UCSD-AML1 (cell line): ENCODE results near the gene USP3.
"Not testable (repeated sequence)": the region's sequence is repeated elsewhere in the genome, so short reads cannot be mapped to it uniquely, and the experiment has no call there.

ENCODE experiments used
- DNase-seq: peaks from one replicate; lab custom pipeline; 2025; ENCODE audit not compliant: unreplicated experiment; lab: John Stamatoyannopoulos, UW

Gene USP3

GRCh38 chr15:63475707-63476106 is 28.7 kb upstream of the USP3 start:
- DNase-seq, result no peak

GRCh38 chr15:63476229-63476632 is 28.2 kb upstream of the USP3 start:
- no peak for DNase-seq

GRCh38 chr15:63478243-63478642 is 26.1 kb upstream of the USP3 start:
- no peak for DNase-seq

DNA sequence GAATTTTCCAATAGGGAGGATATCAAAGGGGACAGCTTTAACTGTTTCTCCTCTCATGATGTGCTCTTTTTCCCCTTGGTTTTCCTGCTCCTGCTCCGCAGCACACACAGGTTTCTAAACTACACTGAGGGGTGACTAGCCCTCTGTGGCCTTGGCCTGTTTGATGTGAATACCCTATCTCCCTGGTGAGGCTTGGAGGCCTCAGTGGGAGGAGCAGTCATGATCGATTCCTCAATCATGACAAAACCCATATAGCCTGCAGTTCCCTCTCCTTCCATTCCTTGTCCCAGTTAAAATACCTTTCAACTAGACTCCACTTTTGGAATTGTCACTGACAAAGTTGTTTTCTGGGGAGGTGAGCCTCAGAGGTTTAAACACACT is 24.0 kb upstream of the USP3 start:
- no peak for DNase-seq

- DNase-seq, result no peak
Observed at GRCh38 chr15:63481105-63481810, 23.1 kb upstream of the USP3 start.

DNA sequence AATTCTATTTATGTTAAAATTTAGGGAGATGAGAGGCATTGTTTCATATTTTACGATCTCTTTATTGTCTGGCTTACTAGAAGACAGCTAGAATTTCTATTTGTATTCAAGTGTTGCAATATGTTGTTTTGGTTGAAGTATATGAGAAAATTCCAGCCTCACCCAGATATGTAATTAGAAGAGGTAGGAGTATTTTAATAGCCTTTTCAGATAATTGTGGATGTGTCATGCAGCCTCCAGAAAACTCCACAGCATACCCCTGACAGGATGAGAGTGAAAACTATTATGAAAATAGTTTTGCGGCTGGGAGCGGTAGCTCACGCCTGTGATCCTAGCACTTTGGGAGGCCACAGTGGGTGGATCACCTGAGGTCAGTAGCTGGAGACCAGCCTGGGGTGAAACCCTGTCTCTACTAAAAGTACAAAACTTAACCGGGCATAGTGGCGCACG is 21.5 kb upstream of the USP3 start:
- DNase-seq, result no peak

DNA sequence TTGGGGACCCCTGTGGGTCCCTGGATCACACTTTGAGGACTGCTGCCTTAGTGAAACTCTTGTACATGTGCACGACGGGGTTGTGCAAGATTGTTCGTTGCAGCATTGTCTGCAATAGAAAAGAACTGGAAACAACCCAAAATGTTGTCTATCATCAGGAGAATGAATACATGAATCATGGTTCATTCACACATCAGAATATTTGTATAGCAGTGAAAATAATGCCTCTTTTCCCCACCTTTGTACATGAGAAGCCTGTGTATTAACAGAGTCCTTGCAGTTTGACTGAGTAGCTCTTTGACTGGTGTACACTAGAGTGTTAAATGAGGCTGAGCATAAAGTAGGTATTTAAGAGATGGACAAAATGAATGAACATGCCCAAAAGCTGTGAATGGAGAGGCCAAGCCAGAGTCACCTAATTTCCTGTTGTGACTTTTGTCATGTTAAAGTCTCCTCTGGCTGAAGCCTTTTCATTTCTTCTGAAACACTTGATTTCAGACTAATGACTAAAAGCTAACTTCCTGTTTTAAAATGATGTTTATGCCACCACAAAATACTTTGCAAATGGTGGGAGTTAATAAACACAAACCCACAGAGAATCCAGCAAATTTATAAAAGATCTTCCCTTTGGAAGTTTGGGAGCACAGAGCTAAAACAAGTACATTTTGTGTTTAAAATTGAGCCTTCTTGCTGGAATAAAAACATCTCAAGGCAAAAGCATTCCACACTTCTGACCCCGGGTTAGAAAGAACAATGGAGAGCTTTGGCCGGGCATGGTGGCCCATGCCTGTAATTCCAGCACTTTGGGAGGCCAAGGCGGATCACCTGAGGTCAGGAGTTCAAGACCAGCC is 20.6 kb upstream of the USP3 start:
- DNase-seq, result no peak

DNA sequence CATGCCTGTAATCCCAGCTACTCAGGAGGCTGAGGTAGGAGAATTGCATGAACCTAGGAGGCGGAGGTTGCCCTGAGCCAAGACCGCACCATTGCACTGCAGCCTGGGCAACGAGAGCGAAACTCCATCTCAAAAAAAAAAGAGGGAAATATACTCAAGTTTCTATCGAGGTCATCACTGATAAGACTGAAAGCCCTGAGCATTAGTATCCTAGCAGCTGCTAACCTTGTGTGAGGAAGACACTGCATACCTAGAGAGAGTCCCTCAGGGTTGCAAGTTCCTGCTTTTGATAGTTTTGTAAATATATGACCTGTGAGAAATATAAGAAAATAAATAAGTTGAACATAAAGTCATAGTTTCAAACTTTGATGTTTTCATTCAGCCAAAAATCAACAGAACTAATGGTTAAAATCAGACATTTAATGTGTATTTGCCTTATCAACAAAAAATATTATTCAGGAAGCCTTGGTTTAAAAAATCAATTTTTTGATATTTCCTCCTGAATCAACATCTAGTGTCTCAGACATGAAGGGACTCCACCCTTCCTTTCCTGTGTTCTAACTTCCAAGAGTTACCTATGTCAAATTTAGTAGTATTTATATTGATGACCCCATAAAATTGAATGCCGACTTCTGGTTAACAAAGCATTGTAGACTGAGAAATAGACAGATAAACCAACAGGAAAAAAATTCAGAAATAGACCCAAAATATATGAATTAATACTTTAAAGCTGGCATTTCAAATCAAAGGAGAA is 19.8 kb upstream of the USP3 start:
- no peak for DNase-seq

- peak; percentile 86 for DNase-seq
Observed at GRCh38 chr15:63487076-63487757, 17.2 kb upstream of the USP3 start.

DNA sequence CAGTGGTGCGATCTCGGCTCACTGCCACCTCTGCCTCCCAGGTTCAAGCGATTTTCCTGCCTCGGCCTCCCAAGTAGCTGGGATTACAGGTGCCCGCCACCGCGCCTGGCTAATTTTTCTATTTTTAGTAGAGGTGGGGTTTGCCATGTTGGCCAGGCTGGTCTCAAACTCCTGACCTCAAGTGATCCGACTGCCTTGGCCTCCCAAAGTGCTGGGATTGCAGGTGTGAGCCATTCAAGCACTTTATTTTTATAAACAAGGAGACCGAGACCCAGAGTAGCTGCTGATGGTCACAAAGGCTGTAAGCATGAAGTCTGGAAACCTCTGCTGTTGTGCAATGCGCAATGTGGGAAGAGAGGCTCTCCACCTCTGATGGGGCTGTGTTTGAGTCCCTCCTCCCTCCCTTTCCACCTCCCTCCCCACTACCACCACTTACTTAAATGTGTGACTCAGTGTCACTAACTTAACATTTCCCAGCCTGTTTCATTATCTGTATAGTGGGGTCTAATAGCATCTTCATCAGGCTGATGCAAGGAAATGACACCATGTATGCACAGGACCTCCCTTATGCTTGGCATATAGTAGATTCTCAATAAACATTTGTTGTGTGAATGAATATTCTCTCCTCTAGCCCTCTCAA is 16.5 kb upstream of the USP3 start:
- not testable (repeated sequence) for DNase-seq

GRCh38 chr15:63488398-63488960 is 15.9 kb upstream of the USP3 start:
- DNase-seq, result no peak

DNA sequence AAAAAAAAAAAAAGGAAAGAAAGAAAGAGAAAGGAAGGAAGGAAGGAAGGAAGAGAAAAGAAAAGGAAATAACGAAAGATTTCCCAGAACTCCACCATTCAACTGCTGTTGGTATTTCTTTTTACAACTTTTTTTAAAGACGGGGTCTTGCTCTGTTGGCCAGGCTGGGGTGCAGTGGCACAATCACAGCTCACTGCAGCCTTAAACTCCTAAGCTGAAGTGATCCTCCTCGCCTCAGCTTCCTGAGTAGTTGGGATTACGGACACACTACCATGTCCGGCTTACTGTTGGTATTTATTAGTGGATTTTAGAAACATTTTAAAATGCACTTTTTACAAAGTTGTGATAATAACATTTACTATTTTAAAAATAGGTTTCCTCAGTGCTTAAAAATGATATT is 15.0 kb upstream of the USP3 start:
- DNase-seq, result no peak

DNA sequence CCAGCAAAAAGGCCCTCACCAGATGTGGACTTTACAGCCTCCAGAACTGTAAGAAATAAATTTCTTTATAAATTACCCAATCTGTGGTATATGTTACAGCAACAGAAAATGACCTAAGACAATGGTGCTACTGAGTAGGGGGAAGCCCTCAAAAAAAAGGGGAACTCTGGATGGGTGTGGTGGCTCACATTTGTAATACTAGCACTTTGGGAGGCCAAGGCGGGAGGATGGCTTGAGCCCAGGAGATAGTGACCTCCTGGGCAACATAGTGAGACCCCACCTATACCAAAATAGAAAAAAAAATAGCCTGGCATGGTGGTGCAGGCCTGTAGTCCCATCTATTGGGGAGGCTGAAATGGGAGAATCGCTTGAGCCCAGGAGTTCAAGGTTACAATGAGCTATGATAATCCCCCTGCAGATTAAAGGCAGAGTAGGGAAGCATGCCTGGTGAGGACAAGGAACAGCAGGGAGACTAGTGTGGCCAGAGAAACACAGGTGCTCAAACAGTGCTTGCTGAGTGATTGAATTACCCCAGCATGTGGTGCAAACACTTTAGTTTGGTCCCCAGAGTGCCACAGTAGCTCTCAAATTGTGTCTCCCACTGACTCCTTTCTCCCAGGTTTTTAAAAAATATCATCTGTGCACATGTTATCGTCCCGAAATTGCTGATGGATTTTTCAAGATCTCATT is 13.9 kb upstream of the USP3 start:
- no peak for DNase-seq

GRCh38 chr15:63491116-63491827 is 13.1 kb upstream of the USP3 start:
- no peak for DNase-seq

- no peak for DNase-seq
Observed at GRCh38 chr15:63491979-63492378, 12.4 kb upstream of the USP3 start.

GRCh38 chr15:63492541-63493077 is 11.8 kb upstream of the USP3 start:
- DNase-seq, result no peak

- no peak for DNase-seq
Observed at GRCh38 chr15:63493436-63493835, 11.0 kb upstream of the USP3 start.

DNA sequence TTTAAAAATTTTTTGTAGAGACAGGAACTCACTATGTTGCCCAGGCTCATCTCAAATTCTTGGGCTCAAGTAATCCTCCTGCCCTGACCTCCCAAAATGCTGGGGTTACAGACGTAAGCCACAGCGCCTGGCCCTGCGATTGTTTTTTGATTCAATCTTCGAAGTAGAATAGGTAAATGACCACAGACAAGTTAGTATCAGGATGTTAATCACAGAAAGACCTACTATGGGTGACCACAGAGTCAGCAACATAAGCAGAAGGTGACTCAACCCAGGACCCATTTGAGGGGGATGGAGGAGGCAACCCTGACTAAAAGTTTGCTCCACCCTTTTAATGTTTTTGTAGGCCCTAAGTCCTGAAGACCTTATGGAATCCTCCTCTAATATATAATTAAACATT is 10.0 kb upstream of the USP3 start:
- DNase-seq, result no peak

GRCh38 chr15:63495343-63495742 is 9.1 kb upstream of the USP3 start:
- no peak for DNase-seq
